ENCODE data around the gene TBPL1.
"Not testable (repeated sequence)": the region's sequence is repeated elsewhere in the genome, so short reads cannot be mapped to it uniquely, and the experiment has no call there.

The TBPL1 gene

GRCh38 chr6:133952815-133953633, at the start of gene TBPL1:
Gene TBPL1 (plus strand): TSS chr6:133953224. CDS start chr6:133980126, 26,902 bp downstream.
- DNase-seq (ENCODE audit: low spot score) = peak; percentile 97

- DNase-seq (ENCODE audit: low spot score) = no peak
Observed at GRCh38 chr6:133903855-133904254, 49.2 kb upstream of the TBPL1 start.

GRCh38 chr6:133906050-133906449, 47.0 kb upstream of the TBPL1 start:
- no peak for DNase-seq (ENCODE audit: low spot score)

- DNase-seq (ENCODE audit: low spot score) = peak; percentile 85
Observed at GRCh38 chr6:133916650-133917151, 36.3 kb upstream of the TBPL1 start.

GRCh38 chr6:133917781-133918180, 35.2 kb upstream of the TBPL1 start:
- no peak for DNase-seq (ENCODE audit: low spot score)

GRCh38 chr6:133918208-133918930, 34.7 kb upstream of the TBPL1 start:
- DNase-seq (ENCODE audit: low spot score) = no peak

GRCh38 chr6:133919362-133919761, 33.7 kb upstream of the TBPL1 start:
- DNase-seq (ENCODE audit: low spot score) = no peak

GRCh38 chr6:133921249-133921859, 31.7 kb upstream of the TBPL1 start:
- peak; percentile 76 for DNase-seq (ENCODE audit: low spot score)

- peak; percentile 75 for DNase-seq (ENCODE audit: low spot score)
Observed at GRCh38 chr6:133923938-133924593, 29.0 kb upstream of the TBPL1 start.

GRCh38 chr6:133931221-133931620, 21.8 kb upstream of the TBPL1 start:
- DNase-seq (ENCODE audit: low spot score) = not testable (repeated sequence)

GRCh38 chr6:133936352-133936751, 16.7 kb upstream of the TBPL1 start:
- not testable (repeated sequence) for DNase-seq (ENCODE audit: low spot score)

GRCh38 chr6:133937909-133938308, 15.1 kb upstream of the TBPL1 start:
- no peak for DNase-seq (ENCODE audit: low spot score)

GRCh38 chr6:133938533-133938932, 14.5 kb upstream of the TBPL1 start:
- DNase-seq (ENCODE audit: low spot score) = no peak

- DNase-seq (ENCODE audit: low spot score) = no peak
Observed at GRCh38 chr6:133939778-133940667, 13.0 kb upstream of the TBPL1 start.

GRCh38 chr6:133945158-133945557, 7.9 kb upstream of the TBPL1 start:
- no peak for DNase-seq (ENCODE audit: low spot score)

GRCh38 chr6:133947302-133947900, 5.6 kb upstream of the TBPL1 start:
- no peak for DNase-seq (ENCODE audit: low spot score)

- no peak for DNase-seq (ENCODE audit: low spot score)
Observed at GRCh38 chr6:133948472-133948871, 4.6 kb upstream of the TBPL1 start.

GRCh38 chr6:133951227-133951626, 1.8 kb upstream of the TBPL1 start:
- DNase-seq (ENCODE audit: low spot score) = no peak

GRCh38 chr6:133951881-133952814, 876 bp upstream of the TBPL1 start:
- peak; percentile 67 for DNase-seq (ENCODE audit: low spot score)

Data from putamen (tissue), 1 donor.